NCI-H82 treated with DMSO at 0.1 percent for 48 hours (cell line): ENCODE data around the gene CD177.
"Not testable (repeated sequence)": the region's sequence is repeated elsewhere in the genome, so short reads cannot be mapped to it uniquely, and the experiment has no call there.

Source experiments
- DNase-seq: peaks from one replicate; lab custom pipeline; 2025; ENCODE audit not compliant: unreplicated experiment; lab: John Stamatoyannopoulos, UW

CD177 gene

GRCh38 chr19:43331435-43332010, 22.0 kb upstream of the CD177 start:
- no peak for DNase-seq

- no peak for DNase-seq
Observed at GRCh38 chr19:43332058-43332922, 21.2 kb upstream of the CD177 start.

GRCh38 chr19:43336508-43336907, 17.0 kb upstream of the CD177 start:
- not testable (repeated sequence) for DNase-seq

GRCh38 chr19:43337737-43338136, 15.7 kb upstream of the CD177 start:
- DNase-seq: no peak

GRCh38 chr19:43338530-43338929, 15.0 kb upstream of the CD177 start:
- DNase-seq: no peak

GRCh38 chr19:43339243-43339930, 14.1 kb upstream of the CD177 start:
- not testable (repeated sequence) for DNase-seq

- not testable (repeated sequence) for DNase-seq
Observed at GRCh38 chr19:43340101-43340500, 13.4 kb upstream of the CD177 start.

- DNase-seq: not testable (repeated sequence)
Observed at GRCh38 chr19:43341098-43341497, 12.4 kb upstream of the CD177 start.

GRCh38 chr19:43342104-43342503, 11.4 kb upstream of the CD177 start:
- not testable (repeated sequence) for DNase-seq

GRCh38 chr19:43344347-43344925, 9.1 kb upstream of the CD177 start:
- not testable (repeated sequence) for DNase-seq

- DNase-seq: not testable (repeated sequence)
Observed at GRCh38 chr19:43349813-43350212, 3.7 kb upstream of the CD177 start.

GRCh38 chr19:43351998-43352746, 1.3 kb upstream of the CD177 start:
- no peak for DNase-seq

- DNase-seq: no peak
Observed at GRCh38 chr19:43354305-43354627, 780 bp downstream of the CD177 start.

GRCh38 chr19:43356749-43357148, 3.3 kb downstream of the CD177 start:
- not testable (repeated sequence) for DNase-seq

- DNase-seq: no peak
Observed at GRCh38 chr19:43362179-43362578, 8.7 kb downstream of the CD177 start.

GRCh38 chr19:43362745-43363144, 9.3 kb downstream of the CD177 start:
- no peak for DNase-seq

GRCh38 chr19:43365677-43366076, 12.2 kb downstream of the CD177 start:
- not testable (repeated sequence) for DNase-seq

GRCh38 chr19:43367822-43368221, 14.3 kb downstream of the CD177 start:
- no peak for DNase-seq

GRCh38 chr19:43368897-43369296, 15.4 kb downstream of the CD177 start:
- not testable (repeated sequence) for DNase-seq

GRCh38 chr19:43371909-43372308, 18.4 kb downstream of the CD177 start:
- DNase-seq: no peak

- no peak for DNase-seq
Observed at GRCh38 chr19:43372462-43372861, 19.0 kb downstream of the CD177 start.
